Activated CD4-positive, CD25-positive, alpha-beta regulatory T cell (primary cell): ENCODE data around the gene TFB2M.

Experiments
- DNase-seq, 4 experiments: peaks; one replicate each; lab custom pipeline; 2025; lab: John Stamatoyannopoulos, UW

TFB2M gene

DNA sequence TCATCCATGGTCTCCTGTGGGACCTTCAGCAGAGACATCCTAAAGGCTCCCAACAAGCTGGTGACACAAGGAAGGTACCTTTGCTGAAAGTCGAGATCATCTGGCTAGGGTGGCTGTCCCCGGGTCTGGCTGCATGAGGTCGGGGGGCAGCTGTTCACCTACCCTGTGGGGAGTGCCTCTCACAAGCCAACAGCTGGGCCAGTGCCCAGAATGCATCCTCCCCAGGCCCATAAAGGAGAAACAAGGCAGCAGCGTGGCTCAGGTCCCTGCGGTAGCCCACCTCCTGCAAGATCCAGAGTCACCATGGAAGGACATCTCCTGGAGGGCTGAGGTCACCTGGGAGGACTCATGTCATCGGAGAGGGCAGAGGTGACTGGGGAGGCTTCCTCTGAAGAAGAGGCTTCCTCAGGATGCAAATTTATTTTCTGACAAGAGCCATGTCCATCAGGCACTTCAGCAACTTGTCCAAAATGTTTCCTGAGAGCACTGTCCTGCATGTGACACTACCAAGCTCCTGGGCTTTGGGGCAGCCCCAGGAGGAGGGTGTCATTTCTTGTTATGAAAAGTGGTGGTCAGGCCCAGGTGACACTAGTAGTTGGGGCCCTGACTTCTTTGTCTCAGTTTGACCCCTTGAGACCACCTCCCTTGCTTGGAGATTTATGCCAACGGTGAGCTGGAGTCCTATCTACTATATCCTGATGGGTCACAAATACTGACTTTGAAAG, 52.3 kb downstream of the TFB2M start:
- DNase-seq, result no peak

DNA sequence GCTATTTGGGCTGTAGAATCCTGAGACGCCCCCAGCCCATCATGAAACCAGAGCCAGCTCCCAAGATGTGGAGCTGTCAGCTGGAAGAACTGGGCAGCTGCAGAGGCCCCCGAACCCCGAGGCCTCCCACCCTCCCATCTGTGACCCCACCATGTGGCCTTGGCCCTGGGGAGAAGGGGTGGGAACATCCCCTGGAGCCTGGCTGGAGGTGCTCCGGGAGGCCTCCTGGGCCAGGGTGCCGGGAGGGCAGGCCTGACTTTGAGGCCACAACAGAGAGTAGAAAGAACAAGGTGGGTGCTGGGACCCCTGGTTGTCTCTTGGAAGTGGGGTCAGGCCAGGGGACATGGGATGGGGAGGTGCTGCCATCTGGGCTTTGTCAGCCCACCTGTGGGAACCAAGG, 53.0 kb downstream of the TFB2M start:
- no peak for DNase-seq

GRCh38 chr1:246512635-246513034, 53.4 kb downstream of the TFB2M start:
- no peak for DNase-seq

DNA sequence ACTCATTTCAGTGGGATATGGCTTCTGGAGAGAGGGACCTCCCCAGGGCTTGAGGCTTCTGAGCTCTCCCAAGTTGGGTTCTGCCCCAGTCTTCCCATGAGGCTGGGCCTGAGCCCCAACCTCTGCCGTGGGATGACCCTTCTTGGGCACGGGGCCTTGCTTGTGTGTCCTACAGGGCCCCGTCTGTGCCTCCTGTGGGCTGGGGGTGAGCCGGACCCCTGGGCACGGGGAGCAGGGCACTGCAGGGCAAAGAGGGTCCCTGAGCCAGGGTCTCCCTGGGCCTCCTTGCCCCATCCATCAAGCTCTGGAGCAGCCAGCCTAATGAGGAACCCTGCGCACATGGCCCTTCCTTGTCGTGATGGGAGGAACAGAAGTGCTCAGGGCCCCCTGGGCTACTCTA, 53.8 kb downstream of the TFB2M start:
- DNase-seq, result no peak

DNA sequence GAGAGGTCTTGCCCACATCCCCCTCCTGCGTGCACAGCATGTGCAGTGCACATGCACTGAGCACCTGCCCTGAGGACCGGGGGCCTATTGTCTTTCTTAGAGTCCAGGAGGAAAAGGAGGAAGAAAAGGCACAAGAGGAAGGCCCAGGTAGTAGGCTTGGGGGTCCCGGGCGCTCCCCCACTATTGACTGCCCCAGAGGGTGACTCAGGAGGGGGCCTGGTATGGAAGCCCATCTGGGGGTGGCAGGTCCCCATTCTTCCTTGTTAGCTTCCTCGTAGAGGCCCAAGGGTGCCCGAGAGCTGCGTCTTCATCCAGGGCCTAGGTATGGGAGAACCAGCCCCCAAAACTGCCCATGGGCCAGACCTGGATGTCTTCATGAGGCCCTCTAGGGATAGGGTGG, 54.9 kb downstream of the TFB2M start:
- no peak for DNase-seq

- no peak for DNase-seq
Observed at GRCh38 chr1:246510147-246511030, 55.7 kb downstream of the TFB2M start.

DNA sequence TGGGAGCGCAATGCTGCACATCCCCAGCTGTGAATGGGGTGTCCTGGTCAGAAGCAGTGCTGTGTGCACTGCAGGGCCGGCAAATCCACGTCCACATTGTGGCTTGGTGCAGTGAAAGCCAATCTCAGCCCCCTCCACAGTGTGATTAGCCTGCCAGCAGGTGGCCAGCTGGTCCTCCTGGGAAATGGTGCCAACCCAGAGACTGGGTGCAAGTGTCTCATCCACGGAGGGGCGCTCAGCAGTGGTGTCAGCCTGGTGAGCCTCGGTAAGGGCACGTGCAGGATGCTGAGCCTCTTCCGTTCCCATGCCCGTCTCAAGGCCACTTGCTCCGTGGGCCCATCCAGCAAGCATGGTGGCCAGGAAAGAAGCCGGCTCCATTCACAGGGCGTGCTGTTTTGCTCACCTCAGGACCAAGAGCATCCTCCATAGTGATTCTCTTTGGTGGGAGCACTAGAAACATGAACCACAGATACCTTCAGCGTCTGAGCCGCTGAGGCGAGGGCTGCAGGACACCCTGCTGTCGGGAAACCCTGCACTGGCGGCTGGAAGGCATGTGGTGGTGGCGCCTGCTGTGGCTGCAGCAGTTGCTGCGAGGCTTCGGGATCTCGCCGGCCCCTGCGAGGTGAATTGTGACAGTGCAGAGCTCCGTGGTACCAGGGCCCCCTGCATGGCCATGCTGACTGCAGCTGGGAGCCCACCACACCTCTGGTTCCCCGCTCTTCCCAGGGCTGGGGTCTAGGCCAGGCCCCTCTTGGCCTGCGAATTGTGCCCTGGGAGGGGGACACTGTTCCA, 57.0 kb downstream of the TFB2M start:
- DNase-seq, result no peak

GRCh38 chr1:246506674-246507481, 59.2 kb downstream of the TFB2M start, which contains the start of gene SMYD3:
TSS of gene SMYD3 (minus strand) at chr1:246507279.
- DNase-seq, result peak; percentile 64 to 68 (median 66)

GRCh38 chr1:246506367-246506673, 59.7 kb downstream of the TFB2M start:
- DNase-seq, result no peak

DNA sequence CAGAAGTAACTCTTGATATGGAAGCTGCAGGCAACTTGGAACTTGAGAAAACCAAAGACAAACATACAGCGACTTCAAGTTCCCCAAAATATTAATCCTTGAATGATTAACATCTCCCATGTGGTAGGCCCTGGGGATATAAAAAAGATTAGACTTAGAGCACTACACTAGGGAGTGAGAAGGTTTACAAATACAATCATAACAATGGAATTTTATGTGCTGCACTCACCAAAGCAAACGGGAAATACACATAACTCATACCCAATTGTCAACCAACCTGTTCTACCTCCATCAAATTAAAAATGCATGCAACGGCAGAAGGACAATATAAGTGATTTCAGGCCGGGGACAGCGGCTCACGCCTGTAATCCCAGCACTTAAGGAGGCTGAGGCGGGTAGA, 62.7 kb downstream of the TFB2M start:
- DNase-seq, result no peak

GRCh38 chr1:246497331-246497915, 68.6 kb downstream of the TFB2M start:
- no peak for DNase-seq

- peak in 1 of 4 experiments; percentile 10 for DNase-seq
Observed at GRCh38 chr1:246492611-246493245, 73.3 kb downstream of the TFB2M start.

DNA sequence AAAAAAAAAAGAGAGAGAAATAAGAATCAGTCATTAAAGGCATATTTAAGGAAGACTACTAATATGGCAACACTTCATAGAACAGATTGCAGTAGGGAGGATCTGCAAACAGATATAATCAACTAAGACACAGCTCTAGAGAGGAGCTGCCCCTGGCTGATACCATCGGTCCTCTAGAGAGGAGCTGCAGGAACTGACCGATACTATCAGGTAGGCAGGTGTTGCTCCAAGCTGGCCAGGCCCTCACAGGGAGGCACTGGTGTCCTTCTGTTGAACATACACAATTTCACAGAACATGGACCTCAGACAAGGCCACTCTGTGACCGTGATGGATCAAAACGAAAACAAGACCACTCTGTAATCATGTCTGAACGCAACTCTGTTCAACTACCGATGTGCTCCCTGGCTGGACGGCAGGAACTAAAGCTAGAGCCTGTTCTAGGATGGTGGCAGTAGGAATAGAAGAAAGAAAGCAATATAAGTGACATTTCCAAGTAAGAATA, 74.5 kb downstream of the TFB2M start:
- DNase-seq, result no peak
